ENCODE measurements around the gene PCBP3.

DNA sequence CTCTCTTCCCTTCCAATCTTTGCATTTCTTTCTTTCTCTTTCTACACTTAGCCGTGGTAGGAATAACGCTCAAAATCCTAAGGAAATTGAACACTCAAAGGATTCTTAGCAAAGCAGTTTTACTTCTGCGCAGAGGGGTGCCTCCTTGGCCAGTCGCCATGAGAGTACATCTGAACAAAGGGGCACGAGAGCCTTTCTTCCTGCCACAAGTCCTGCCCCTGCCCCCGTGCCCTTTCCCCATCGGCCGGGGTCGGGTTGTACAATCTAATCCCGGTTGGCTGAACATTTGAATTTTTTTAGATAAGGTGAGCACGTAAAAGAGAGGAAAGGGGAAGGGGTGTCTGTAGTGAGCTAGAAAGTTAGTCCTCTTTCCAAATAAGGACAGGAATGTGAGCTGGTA, 309.4 kb downstream of the PCBP3 start:
- TF ChIP-seq, protein P1, sequence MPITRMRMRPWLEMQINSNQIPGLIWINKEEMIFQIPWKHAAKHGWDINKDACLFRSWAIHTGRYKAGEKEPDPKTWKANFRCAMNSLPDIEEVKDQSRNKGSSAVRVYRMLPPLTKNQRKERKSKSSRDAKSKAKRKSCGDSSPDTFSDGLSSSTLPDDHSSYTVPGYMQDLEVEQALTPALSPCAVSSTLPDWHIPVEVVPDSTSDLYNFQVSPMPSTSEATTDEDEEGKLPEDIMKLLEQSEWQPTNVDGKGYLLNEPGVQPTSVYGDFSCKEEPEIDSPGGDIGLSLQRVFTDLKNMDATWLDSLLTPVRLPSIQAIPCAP (CRISPR knock-in tag; IDR thresholded peaks at IDR 0.05; ENCODE audit: low read depth) = no peak
- TF ChIP-seq, protein P2, sequence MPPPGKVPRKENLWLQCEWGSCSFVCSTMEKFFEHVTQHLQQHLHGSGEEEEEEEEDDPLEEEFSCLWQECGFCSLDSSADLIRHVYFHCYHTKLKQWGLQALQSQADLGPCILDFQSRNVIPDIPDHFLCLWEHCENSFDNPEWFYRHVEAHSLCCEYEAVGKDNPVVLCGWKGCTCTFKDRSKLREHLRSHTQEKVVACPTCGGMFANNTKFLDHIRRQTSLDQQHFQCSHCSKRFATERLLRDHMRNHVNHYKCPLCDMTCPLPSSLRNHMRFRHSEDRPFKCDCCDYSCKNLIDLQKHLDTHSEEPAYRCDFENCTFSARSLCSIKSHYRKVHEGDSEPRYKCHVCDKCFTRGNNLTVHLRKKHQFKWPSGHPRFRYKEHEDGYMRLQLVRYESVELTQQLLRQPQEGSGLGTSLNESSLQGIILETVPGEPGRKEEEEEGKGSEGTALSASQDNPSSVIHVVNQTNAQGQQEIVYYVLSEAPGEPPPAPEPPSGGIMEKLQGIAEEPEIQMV (CRISPR knock-in tag; IDR thresholded peaks at IDR 0.05; ENCODE audit: low read depth) = no peak
- TF ChIP-seq, protein P3, sequence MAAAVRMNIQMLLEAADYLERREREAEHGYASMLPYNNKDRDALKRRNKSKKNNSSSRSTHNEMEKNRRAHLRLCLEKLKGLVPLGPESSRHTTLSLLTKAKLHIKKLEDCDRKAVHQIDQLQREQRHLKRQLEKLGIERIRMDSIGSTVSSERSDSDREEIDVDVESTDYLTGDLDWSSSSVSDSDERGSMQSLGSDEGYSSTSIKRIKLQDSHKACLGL (CRISPR knock-in tag; IDR thresholded peaks at IDR 0.05) = no peak
- TF ChIP-seq EZH2 (conservative IDR thresholded peaks at IDR 0.05; ENCODE audit: low read depth, low read length) (no peak), KAT2B (IDR thresholded peaks at IDR 0.05; ENCODE audit: borderline replicate concordance, low read depth, low read length) (no peak), TCF7 (IDR thresholded peaks at IDR 0.05; ENCODE audit: low read depth) (no peak), POLR2AphosphoS5 (IDR thresholded peaks at IDR 0.05; ENCODE audit: low read depth, low read length) (no peak)
- TF ChIP-seq, protein P4, sequence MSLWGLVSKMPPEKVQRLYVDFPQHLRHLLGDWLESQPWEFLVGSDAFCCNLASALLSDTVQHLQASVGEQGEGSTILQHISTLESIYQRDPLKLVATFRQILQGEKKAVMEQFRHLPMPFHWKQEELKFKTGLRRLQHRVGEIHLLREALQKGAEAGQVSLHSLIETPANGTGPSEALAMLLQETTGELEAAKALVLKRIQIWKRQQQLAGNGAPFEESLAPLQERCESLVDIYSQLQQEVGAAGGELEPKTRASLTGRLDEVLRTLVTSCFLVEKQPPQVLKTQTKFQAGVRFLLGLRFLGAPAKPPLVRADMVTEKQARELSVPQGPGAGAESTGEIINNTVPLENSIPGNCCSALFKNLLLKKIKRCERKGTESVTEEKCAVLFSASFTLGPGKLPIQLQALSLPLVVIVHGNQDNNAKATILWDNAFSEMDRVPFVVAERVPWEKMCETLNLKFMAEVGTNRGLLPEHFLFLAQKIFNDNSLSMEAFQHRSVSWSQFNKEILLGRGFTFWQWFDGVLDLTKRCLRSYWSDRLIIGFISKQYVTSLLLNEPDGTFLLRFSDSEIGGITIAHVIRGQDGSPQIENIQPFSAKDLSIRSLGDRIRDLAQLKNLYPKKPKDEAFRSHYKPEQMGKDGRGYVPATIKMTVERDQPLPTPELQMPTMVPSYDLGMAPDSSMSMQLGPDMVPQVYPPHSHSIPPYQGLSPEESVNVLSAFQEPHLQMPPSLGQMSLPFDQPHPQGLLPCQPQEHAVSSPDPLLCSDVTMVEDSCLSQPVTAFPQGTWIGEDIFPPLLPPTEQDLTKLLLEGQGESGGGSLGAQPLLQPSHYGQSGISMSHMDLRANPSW (CRISPR knock-in tag; IDR thresholded peaks at IDR 0.05; ENCODE audit: borderline replicate concordance) = no peak
- TF ChIP-seq, protein P5, sequence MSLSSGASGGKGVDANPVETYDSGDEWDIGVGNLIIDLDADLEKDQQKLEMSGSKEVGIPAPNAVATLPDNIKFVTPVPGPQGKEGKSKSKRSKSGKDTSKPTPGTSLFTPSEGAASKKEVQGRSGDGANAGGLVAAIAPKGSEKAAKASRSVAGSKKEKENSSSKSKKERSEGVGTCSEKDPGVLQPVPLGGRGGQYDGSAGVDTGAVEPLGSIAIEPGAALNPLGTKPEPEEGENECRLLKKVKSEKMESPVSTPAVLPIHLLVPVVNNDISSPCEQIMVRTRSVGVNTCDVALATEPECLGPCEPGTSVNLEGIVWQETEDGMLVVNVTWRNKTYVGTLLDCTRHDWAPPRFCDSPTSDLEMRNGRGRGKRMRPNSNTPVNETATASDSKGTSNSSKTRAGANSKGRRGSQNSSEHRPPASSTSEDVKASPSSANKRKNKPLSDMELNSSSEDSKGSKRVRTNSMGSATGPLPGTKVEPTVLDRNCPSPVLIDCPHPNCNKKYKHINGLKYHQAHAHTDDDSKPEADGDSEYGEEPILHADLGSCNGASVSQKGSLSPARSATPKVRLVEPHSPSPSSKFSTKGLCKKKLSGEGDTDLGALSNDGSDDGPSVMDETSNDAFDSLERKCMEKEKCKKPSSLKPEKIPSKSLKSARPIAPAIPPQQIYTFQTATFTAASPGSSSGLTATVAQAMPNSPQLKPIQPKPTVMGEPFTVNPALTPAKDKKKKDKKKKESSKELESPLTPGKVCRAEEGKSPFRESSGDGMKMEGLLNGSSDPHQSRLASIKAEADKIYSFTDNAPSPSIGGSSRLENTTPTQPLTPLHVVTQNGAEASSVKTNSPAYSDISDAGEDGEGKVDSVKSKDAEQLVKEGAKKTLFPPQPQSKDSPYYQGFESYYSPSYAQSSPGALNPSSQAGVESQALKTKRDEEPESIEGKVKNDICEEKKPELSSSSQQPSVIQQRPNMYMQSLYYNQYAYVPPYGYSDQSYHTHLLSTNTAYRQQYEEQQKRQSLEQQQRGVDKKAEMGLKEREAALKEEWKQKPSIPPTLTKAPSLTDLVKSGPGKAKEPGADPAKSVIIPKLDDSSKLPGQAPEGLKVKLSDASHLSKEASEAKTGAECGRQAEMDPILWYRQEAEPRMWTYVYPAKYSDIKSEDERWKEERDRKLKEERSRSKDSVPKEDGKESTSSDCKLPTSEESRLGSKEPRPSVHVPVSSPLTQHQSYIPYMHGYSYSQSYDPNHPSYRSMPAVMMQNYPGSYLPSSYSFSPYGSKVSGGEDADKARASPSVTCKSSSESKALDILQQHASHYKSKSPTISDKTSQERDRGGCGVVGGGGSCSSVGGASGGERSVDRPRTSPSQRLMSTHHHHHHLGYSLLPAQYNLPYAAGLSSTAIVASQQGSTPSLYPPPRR (CRISPR knock-in tag; IDR thresholded peaks at IDR 0.05; ENCODE audit: borderline replicate concordance) = no peak
- TF ChIP-seq, protein P6, sequence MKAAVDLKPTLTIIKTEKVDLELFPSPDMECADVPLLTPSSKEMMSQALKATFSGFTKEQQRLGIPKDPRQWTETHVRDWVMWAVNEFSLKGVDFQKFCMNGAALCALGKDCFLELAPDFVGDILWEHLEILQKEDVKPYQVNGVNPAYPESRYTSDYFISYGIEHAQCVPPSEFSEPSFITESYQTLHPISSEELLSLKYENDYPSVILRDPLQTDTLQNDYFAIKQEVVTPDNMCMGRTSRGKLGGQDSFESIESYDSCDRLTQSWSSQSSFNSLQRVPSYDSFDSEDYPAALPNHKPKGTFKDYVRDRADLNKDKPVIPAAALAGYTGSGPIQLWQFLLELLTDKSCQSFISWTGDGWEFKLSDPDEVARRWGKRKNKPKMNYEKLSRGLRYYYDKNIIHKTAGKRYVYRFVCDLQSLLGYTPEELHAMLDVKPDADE (CRISPR knock-in tag; IDR thresholded peaks at IDR 0.05) = no peak
- TF ChIP-seq, protein P7, sequence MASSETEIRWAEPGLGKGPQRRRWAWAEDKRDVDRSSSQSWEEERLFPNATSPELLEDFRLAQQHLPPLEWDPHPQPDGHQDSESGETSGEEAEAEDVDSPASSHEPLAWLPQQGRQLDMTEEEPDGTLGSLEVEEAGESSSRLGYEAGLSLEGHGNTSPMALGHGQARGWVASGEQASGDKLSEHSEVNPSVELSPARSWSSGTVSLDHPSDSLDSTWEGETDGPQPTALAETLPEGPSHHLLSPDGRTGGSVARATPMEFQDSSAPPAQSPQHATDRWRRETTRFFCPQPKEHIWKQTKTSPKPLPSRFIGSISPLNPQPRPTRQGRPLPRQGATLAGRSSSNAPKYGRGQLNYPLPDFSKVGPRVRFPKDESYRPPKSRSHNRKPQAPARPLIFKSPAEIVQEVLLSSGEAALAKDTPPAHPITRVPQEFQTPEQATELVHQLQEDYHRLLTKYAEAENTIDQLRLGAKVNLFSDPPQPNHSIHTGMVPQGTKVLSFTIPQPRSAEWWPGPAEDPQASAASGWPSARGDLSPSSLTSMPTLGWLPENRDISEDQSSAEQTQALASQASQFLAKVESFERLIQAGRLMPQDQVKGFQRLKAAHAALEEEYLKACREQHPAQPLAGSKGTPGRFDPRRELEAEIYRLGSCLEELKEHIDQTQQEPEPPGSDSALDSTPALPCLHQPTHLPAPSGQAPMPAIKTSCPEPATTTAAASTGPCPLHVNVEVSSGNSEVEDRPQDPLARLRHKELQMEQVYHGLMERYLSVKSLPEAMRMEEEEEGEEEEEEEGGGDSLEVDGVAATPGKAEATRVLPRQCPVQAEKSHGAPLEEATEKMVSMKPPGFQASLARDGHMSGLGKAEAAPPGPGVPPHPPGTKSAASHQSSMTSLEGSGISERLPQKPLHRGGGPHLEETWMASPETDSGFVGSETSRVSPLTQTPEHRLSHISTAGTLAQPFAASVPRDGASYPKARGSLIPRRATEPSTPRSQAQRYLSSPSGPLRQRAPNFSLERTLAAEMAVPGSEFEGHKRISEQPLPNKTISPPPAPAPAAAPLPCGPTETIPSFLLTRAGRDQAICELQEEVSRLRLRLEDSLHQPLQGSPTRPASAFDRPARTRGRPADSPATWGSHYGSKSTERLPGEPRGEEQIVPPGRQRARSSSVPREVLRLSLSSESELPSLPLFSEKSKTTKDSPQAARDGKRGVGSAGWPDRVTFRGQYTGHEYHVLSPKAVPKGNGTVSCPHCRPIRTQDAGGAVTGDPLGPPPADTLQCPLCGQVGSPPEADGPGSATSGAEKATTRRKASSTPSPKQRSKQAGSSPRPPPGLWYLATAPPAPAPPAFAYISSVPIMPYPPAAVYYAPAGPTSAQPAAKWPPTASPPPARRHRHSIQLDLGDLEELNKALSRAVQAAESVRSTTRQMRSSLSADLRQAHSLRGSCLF (CRISPR knock-in tag; IDR thresholded peaks at IDR 0.05; ENCODE audit: borderline replicate concordance) = no peak
- TF ChIP-seq, protein P8, sequence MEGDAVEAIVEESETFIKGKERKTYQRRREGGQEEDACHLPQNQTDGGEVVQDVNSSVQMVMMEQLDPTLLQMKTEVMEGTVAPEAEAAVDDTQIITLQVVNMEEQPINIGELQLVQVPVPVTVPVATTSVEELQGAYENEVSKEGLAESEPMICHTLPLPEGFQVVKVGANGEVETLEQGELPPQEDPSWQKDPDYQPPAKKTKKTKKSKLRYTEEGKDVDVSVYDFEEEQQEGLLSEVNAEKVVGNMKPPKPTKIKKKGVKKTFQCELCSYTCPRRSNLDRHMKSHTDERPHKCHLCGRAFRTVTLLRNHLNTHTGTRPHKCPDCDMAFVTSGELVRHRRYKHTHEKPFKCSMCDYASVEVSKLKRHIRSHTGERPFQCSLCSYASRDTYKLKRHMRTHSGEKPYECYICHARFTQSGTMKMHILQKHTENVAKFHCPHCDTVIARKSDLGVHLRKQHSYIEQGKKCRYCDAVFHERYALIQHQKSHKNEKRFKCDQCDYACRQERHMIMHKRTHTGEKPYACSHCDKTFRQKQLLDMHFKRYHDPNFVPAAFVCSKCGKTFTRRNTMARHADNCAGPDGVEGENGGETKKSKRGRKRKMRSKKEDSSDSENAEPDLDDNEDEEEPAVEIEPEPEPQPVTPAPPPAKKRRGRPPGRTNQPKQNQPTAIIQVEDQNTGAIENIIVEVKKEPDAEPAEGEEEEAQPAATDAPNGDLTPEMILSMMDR (CRISPR knock-in tag; IDR thresholded peaks at IDR 0.05) = no peak
- TF ChIP-seq, protein P9, sequence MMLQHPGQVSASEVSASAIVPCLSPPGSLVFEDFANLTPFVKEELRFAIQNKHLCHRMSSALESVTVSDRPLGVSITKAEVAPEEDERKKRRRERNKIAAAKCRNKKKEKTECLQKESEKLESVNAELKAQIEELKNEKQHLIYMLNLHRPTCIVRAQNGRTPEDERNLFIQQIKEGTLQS (CRISPR knock-in tag; IDR thresholded peaks at IDR 0.05) = no peak

Measured in HepG2 (cell line).